ENCODE results near the gene KCNK6. TPM values are rescaled to one million over a fixed set of nuclear protein-coding genes. Genes with fewer than 3 reads are reported as not detected.
"Not testable (repeated sequence)": the region's sequence is repeated elsewhere in the genome, so short reads cannot be mapped to it uniquely, and the experiment has no call there.

The KCNK6 gene
- polyA plus RNA-seq, 10 donors, result 1.9 to 3.4 (median 2.5) TPM

DNA sequence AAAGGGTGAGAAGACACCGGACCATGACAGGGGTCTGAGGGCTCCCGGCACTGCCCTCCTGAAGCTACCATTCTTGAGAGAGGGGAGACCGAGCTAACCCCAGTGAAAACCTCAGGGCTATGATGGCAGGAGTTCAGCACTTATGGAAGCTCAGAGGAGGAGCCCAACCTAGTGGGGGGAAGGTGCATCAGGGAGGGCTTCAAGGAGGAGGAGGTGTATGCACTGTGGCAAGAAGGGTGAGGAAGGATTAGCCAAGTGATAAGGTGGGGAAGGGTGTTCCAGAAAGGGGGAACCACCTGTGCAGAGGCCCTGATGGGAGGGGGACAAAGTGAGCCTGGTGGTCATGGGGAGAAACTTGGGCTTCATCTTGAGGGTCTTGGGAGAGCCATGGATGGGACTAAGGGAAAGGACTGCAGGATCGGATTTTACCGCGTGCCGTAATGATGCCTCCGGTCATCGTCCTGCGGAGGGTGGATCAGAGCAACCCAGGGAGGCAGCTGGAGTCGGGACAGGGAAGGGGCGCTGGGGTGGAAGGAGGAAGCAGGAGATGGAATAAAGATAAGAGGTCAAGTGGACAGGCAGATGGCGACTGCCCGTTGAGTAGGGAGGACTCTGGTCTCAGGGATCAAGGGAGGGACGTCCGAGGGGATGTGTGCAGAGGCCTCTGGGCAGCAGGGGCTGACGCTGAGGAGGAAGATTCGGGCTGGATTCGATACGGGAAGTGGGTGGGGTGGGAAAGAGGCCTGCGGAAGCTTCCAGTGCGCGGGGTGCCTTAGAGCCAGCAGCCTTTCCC, 41.4 kb downstream of the KCNK6 start:
- no peak for DNase-seq

DNA sequence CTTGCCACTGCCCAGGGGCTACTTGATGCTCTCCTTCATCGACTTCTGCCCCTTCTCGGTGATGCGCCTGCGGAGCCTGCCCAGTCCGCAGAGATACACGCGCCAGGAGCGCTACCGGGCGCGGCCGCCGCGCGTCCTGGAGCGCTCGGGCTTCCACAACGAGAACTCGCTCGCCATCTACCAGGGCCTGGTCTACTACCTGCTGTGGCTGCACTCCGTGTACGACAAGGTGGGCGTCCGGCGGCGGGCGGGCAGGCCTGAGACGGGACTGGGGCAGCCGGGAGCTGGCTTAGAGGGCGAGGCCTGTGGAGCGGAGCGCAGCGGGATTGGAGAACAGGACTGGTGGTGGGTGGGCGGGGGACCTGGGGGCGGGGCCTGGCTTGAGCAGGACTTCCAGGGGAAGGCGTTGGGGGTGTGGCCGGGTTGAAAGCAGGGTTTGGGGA, 42.0 kb downstream of the KCNK6 start:
- DNase-seq, result peak; percentile 44 to 87 (median 65)

DNA sequence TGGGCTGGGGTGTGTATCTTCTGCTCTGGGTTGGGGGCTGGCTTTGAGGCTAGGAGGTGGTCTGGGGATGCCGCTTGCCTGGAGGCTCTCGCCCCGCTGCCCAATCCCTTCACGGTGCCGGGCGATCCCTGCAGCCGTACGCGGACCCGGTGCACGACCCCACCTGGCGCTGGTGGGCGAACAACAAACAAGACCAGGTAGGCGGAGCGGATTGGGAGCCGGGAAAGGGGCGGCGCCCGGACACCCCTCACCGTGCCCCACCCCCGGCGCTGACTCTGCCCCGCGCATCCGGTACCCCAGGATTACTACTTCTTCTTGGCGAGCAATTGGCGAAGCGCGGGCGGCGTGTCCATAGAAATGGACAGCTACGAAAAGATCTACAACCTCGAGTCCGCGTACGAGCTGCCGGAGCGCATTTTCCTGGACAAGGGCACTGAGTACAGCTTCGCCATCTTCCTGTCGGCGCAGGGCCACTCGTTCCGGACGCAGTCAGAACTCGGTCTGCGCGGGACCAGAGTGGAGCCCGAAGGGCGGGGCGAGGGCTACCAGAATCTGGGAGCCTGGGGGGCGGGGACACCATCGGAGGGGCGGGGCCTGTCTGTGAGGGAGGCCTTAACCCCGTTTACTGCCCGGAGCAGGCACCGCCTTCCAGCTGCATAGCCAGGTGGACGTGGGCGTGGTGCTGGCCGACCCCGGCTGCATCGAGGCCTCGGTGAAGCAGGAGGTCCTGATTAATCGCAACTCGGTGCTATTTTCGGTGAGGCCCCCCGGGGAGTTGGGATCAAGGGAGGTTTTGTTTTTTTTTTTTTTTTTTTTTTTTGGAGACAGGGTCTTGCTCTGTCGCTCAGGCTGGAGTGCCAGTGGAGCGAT, 42.7 kb downstream of the KCNK6 start:
- peak in 2 of 3 donors; percentile 35 to 62 for DNase-seq

DNA sequence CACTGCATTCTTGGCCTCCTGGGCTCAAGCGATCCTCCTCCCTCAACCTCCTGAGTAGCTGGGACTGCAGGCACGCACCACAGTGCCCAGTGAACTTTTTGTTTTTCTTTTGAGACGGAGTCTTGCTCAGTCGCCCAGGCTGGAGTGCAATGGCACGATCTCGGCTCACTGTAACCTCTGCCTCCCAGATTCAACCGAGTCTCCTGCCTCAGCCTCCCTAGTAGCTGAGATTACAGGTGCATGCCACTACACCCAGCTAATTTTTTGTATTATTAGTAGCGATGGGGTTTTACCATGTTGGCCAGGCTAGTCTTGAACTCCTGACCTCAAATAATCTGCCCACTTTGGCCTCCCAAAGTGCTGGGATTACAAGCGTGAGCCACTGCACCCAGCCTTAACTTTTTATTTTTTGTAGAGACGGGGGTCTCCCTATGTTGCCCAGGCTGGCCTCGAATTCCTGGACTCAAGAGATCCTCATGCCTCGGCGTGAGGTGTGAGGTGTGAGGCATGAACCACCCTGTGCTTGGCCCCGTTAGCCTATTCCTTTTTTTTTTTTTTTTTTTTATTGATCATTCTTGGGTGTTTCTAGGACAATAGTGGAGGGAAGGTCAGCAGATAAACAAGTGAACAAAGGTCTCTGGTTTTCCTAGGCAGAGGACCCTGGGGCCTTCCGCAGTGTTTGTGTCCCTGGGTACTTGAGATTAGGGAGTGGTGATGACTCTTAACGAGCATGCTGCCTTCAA, 43.5 kb downstream of the KCNK6 start:
- DNase-seq, result not testable (repeated sequence)

DNA sequence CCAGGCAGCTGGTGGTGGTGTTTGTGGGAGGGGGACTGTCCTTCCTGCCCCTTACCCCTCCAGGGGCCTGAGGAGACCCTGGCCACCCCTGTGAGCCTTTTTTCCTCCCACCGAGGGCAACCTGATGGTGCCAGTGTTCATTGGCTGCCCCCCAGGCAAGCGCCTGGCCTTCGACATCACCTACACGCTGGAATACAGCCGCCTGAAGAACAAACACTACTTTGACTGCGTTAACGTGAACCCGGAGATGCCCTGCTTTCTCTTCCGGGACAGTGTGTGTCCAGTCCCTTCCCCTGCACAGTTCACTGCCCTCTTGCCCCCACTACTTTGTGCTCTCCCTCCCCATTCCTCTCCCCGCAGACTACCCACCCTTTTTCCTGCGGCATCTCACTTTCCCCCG, 47.4 kb downstream of the KCNK6 start:
- no peak for DNase-seq

DNA sequence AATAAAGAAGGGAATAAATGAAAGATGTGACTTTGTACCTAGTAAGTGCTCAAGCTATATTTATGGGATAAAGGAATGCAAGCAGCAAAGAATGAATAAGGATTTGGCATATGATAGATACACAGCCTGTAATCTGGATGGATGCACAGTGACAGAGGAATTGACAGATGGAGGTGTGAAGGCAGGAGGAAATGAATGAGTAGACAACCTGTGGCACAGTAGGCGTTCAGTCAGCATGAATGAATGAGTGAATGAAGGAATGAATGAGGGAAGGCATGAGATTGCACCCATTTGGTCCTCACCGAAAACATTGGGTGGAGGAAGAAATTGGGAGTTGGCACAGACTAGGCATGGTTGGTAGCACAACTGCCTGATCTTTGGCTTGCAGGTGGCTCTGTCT, 49.9 kb downstream of the KCNK6 start:
- no peak for DNase-seq

DNA sequence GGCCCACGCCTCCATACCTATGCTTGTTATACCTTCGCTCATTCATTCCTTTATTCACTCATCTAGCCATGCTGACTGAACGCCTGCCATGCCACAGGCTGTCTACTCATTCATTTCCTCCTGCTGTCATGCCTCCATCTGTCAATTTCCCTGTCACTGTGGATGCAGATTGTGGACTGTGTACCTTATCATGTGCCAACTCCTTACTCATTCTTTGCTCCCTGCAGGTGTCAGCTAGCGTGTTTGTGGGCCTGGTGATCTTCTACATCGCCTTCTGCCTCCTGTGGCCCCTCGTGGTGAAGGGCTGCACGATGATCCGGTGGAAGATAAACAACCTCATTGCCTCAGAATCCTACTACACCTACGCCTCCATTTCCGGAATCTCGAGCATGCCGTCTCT, 50.7 kb downstream of the KCNK6 start:
- DNase-seq, result no peak

DNA sequence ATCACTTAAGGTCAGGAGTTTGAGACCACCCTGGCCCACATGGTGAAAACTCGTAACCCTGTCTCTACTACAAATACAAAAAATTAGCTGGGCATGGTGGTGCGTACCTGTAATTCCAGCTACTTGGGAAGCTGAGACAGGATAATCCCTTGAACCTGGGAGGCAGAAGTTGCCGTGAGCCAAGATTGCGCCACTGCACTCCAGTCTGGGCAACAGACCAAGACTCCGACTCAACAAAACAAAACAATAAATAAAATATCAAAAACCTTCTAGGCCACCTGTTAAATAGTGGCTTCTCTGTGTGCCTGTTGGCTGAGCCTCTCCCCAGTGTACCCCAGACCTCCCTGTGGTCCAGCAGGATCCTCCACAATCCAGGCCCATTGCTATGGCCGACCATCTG, 51.4 kb downstream of the KCNK6 start:
- DNase-seq, result no peak

DNA sequence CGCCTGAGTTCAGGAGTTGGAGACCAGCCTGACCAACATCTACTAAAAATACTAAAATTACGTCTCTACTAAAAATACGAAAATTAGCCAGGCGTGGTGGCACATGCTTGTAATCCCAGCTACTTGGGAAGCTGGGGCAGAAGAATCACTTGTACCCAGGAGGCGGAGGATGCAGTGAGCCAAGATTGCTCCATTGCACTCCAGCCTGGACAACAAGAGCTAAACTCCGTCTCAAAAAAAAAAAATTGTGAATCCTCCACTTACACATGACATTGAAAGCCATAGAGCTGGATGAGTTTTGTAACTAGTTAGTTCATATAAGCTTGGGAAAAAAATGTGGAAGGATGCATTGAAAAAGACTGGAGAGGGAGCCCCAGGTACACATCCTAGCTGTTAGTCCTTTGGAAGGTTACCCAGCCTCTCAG, 54.3 kb downstream of the KCNK6 start:
- DNase-seq, result no peak

DNA sequence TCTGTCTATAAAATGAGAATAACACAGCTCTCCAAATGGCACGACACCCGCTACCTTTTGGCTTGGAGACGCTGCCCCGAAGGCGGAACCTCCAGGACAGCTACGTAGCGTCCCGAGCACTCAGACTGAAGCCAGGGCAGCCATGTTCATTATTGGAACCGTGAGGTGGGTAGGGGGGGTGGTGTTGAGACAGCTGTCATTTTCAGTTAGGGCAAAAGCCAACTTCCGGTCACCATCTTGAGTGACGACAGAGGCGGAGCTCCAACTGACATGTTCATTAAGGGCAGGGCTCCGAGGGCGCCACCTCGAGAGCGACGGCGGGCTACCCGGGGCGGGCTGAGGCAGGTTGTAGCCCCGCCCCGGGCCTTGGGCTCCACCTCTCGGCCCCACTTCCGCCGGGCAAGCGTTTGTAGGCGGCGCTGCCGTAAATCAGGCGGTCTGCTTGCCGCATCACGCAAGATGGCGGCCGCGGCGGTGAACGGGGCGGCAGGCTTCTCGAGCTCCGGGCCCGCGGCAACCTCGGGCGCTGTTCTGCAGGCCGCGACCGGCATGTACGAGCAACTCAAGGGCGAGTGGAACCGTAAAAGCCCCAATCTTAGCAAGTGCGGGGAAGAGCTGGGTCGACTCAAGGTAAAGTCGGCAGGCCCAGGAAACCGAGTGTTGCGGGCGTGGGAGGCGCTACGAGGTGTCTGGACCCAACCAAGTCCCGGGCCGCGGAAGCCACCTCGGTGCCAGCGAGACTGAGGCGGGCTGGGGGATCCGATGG, 54.9 kb downstream of the KCNK6 start, which contains the start of gene PSMD8:
PSMD8 (plus strand) TSS at position 240 of the 766 bp plus-strand sequence; CDS start at position 271, 31 bp downstream.
- DNase-seq, result peak; percentile 99

DNA sequence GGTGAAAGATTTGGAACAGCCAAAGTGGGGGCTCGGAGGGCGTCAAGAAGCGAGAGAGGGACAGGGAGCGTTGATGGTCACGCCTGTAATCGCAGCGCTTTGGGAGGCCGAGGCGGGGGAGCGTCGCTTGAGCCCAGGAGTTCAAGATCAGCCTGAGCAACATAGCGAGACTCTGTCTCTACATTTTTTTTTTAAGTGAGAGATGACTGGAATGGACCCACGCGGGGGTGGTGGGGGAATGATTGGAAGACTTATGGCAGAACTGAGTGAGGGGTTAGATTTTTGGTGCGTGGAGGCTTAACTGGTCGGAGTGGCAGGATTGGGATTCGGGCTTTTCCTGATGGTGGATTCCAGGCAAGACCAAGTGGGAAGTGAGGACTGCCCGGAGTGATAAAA, 55.5 kb downstream of the KCNK6 start:
- DNase-seq, result no peak

DNA sequence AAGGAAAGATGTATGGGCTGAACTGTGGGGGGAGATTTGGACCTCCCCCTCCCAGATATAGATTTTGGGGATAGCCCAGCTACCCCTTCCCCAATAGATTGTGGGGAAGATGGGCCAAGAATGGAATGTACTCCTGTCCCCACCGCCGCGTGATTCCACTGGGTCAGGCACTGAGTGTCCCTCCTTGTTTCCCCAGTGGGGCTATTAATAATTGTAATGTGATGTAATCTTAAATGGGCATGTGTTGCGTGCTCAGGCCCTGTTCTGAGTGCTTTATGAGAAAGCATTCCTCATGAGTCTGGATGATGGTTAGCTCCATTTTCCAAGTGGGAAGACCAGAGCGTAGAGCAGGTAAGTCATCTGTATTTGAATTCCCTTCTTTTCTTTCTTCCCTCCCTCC, 56.1 kb downstream of the KCNK6 start:
- DNase-seq, result no peak

DNA sequence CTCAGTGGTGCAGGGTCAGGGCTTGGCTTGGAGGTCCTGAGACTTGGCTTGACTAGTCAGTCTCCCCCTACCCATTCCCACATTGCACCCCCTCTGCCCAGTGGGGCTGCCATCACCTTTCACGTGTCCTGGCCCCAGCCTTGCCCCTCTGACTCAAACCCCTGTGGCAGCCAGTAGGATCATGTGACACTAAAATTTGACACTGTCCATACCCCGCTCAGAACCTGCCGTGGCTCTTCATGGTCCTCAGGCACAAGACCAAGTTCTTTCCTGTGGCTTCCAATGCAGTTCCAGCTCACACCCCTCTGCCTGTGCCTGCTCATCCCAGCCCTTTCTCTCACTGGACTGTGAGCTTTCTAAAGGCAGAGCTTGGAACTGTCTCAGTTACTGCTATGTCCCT, 56.9 kb downstream of the KCNK6 start:
- DNase-seq, result no peak

DNA sequence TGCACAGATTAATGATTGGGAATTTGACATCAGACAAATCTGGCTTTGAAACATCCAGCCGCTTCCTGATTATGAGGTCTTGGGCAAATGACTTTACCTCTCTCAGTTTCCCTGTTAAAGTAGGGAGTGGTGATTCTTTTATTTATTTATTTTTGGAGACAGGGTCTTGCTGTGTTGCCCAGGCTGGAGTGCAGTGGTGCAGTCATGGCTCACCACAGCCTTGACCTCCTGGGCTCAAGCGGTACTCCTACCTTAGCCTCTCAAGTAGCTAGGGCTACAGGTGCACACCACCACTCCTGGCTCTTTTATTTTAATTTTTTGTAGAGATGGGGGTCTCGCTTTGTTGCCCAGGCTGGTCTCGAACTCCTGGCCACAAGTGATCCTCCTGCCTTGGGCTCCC, 57.4 kb downstream of the KCNK6 start:
- no peak for DNase-seq

DNA sequence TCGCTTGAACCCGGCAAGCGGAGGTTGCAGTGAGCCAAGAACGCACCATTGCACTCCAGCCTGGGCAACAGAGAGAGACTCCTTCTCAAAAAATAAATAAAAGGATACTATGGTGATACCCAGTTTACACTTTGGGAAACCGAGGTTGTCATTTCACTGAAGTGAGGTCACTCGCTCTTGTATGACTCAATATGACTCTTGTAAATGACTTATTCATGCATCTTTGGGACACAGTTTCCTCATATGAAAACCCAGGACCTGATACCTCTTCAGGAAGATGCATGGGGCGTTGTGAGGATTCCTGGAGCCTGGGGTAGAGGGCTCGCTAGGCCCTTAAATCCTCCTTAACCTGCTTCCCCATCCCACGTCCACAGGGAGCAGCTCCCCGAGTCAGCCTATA, 59.2 kb downstream of the KCNK6 start:
- no peak for DNase-seq

DNA sequence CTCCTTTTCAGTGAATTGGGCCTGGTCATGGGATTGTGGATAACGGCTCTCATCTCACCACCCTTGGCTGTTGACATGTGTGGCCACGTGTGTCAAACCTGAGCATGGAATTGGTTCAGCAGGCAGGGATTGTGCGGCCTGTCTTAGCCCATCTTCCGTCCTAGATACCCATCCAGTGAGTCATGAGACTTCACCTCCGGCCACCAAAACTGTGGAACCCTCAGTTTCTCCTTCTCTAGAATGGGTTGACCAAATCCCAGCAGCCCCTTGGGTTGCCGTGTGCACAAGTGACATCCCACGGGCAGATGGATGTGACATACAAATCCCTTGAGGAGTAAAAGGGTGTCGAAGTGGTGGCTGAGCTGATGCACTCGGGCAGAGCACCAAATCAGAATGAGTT, 61.5 kb downstream of the KCNK6 start:
- DNase-seq, result no peak

Other genes starting within 250 kb of the KCNK6 start
- gene DPF1, start 95.6 kb upstream of the KCNK6 start, polyA plus RNA-seq (ENCODE audit: insufficient read length in 10 of 10), result 1 to 10 TPM; 2.3 to 5.5 (median 3.4) TPM
- 10 to 100 TPM in 7 of 10 donors, 1 to 10 TPM in 3; 7.4 to 18.7 (median 14.5) TPM for gene PPP1R14A, start 63.5 kb upstream of the KCNK6 start, polyA plus RNA-seq (ENCODE audit: insufficient read length in 10 of 10)
- 10 to 100 TPM in 2 of 10 donors, 1 to 10 TPM in 8; 1.9 to 36.3 (median 4.5) TPM for gene SPINT2, start 55.3 kb upstream of the KCNK6 start, polyA plus RNA-seq (ENCODE audit: insufficient read length in 10 of 10)
- 1 to 10 TPM in 3 of 10 donors, under 1 TPM in 4, not detected in 3; 0.48 to 7.4 (median 0.81) TPM for gene C19orf33, start 15.6 kb upstream of the KCNK6 start, polyA plus RNA-seq (ENCODE audit: insufficient read length in 10 of 10)
- 10 to 100 TPM; 20.4 to 33.6 (median 24.6) TPM for gene YIF1B, start 3.9 kb upstream of the KCNK6 start, polyA plus RNA-seq (ENCODE audit: insufficient read length in 10 of 10)
- gene CATSPERG, start 16.0 kb downstream of the KCNK6 start, polyA plus RNA-seq (ENCODE audit: insufficient read length in 10 of 10), result 1 to 10 TPM; 1.6 to 4.3 (median 2.3) TPM
- gene PSMD8, start 54.7 kb downstream of the KCNK6 start, polyA plus RNA-seq (ENCODE audit: insufficient read length in 10 of 10), result 100 to 1,000 TPM; 111 to 143 (median 121) TPM
- 1 to 10 TPM in 1 of 10 donors, under 1 TPM in 5, not detected in 4; 0.13 to 1.4 (median 0.22) TPM for gene GGN, start 68.2 kb downstream of the KCNK6 start, polyA plus RNA-seq (ENCODE audit: insufficient read length in 10 of 10)
- under 1 TPM; 0.20 to 0.91 (median 0.37) TPM for gene SPRED3, start 68.9 kb downstream of the KCNK6 start, polyA plus RNA-seq (ENCODE audit: insufficient read length in 10 of 10)
- gene FAM98C, start 83.2 kb downstream of the KCNK6 start, polyA plus RNA-seq (ENCODE audit: insufficient read length in 10 of 10), result 10 to 100 TPM in 2 of 10 donors, 1 to 10 TPM in 8; 5.6 to 11.1 (median 8.6) TPM
- gene RASGRP4, start 106.4 kb downstream of the KCNK6 start, polyA plus RNA-seq (ENCODE audit: insufficient read length in 10 of 10), result 1 to 10 TPM; 1.5 to 2.8 (median 1.9) TPM
- 100 to 1,000 TPM; 269 to 630 (median 491) TPM for gene RYR1, start 113.8 kb downstream of the KCNK6 start, polyA plus RNA-seq (ENCODE audit: insufficient read length in 10 of 10)